Fibroblast of skin of right biceps (primary cell): ENCODE results near the gene TENT4B.
"Not testable (repeated sequence)": the region's sequence is repeated elsewhere in the genome, so short reads cannot be mapped to it uniquely, and the experiment has no call there.

Experiments used
- DNase-seq: peaks from one replicate; pipeline ENCODE4 v3.0.0-alpha.2; 2013

Gene TENT4B

GRCh38 chr16:50152807-50153595 lies at the start of gene TENT4B:
Gene TENT4B, plus strand, starts transcription at chr16:50153306. Its CDS starts 316 bp downstream, at chr16:50153622.
- DNase-seq: peak; percentile 85

GRCh38 chr16:50103764-50104163 lies 49.3 kb upstream of the TENT4B start:
- DNase-seq: no peak

- no peak for DNase-seq
These were observed 38.6 kb upstream of the TENT4B start for GRCh38 chr16:50114357-50115129.

GRCh38 chr16:50120711-50121110 lies 32.4 kb upstream of the TENT4B start:
- DNase-seq: no peak

GRCh38 chr16:50121278-50121677 lies 31.8 kb upstream of the TENT4B start:
- no peak for DNase-seq

GRCh38 chr16:50121721-50122445 lies 31.2 kb upstream of the TENT4B start:
- DNase-seq: no peak

GRCh38 chr16:50123417-50123816 lies 29.7 kb upstream of the TENT4B start:
- DNase-seq: no peak

GRCh38 chr16:50124769-50125168 lies 28.3 kb upstream of the TENT4B start:
- no peak for DNase-seq

DNA sequence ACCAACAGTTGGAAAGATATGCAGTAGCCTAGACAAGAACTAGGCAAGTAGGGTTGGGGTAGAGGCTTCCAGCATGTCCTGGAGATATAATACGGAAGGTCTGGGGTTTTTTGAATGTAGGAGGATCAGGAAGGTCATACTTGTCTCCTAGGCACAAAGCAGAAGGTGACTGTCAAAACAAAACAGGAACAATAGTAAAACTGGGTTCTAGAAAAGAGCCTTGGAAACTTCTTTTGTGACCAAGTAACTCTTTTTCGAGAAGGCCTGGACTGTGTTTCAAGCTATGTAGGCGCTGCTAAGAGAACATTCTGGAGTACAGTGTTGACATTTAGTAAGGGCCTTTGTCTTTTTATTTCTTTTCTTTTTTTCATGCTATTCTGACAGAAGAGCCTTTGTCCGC lies 26.9 kb upstream of the TENT4B start:
- DNase-seq: no peak

- not testable (repeated sequence) for DNase-seq
These were observed 20.5 kb upstream of the TENT4B start for GRCh38 chr16:50132571-50132970.

DNA sequence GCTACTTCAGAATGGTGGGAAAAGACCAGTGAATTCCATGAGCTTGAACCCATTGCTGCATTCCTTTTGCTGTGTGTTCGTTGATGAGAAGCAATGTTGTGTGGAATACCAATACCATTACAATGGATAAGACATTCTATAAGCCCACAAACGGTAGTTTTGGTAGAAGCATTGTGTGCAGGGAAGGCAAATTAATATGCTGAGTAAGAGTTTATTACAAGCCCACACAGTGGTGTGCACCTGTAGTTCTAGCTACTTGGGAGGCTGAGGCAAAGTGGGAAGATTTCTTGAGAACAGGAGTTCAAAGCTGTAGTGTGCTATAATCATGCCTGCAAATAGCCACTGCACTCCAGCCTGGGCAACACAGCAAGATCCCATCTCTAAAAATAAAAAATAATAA lies 19.9 kb upstream of the TENT4B start:
- DNase-seq: no peak

GRCh38 chr16:50136399-50136798 lies 16.7 kb upstream of the TENT4B start:
- no peak for DNase-seq

GRCh38 chr16:50137268-50137667 lies 15.8 kb upstream of the TENT4B start:
- no peak for DNase-seq

- no peak for DNase-seq
These were observed 13.5 kb upstream of the TENT4B start for GRCh38 chr16:50139580-50139979.

- DNase-seq: no peak
These were observed 8.9 kb upstream of the TENT4B start for GRCh38 chr16:50144211-50144610.

DNA sequence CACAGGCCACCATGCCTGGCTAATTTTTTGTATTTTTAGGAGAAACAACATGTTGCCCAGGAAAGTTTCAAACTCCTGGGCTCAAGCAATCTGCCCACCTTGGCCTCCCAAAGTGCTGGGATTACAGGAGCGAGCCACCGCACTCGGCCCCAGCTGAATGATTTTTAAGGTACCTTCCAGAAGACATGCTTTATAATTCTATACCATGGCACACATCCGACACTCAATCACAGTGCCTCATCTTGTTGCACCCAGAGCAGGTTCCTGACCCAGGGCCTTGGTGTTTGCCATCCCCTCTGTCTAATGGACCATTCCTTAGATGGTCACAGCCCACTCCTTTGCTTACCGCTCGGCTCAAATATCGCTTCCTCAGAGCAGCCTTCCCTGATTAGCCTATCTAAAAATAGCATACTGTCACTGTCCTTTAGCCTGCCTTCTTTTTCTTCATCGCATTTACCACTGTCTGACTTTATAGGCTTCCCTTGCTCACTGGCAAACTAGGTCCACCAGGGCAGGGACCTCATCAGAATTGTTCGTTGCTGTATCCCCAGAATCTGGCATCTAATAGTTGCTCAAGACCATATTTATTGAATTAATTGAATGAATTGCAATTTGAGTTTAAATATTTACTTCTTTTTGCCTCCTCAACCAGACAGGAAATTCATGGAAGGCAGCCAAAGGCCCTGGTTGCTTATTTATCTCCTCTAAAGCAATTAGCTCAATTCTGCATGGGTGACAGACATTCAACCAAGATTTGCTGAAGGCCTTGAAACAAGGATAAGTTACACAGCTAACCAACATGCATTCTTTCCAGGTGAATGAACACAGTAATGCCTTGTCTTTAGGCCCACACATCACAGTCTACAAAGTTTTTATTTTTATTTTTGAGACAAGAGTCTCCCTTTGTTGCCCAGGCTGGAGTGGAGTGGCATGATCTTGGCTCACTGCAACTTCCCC lies 6.3 kb upstream of the TENT4B start:
- DNase-seq: peak; percentile 30

DNA sequence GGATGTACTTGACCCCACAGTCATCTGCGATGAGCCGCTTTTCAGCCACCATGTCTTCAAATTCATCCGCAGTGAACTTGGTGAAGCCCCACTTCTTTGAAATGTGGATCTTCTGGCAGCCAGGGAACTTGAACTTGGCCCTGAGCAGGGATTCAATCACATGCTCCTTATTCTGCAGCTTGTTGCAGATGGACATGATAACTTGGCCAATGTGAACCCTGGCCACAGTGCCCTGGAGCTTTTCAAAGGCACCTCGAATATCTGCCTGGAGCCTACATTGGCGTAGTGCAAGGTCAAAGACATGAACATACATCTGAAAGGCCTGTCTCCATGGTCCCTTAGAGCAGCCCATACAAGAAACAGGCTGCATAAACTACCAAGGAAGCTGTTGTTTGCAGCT lies 1.8 kb upstream of the TENT4B start:
- DNase-seq: no peak

DNA sequence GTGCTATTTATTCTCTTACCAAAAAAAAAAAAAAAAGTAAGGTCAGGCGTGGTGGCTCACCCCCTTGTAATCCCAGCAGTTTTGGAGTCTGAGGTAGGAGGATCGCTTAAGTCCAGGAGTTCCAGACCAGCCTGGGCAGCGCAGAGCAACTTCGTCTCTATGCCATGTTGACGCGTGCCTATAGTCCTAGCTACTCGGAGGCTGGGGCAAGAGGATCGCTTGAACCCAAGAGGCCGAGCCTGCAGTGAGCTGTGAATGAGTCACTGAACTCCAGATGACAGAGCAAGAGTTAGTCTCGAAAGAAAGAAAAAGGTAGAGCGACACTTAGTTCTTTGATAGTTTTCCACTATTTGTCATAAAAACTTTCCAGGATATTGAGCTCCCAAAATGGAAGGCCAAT lies 1.4 kb upstream of the TENT4B start:
- DNase-seq: peak; percentile 4

- peak; percentile 29 for DNase-seq
These were observed 727 bp upstream of the TENT4B start for GRCh38 chr16:50152351-50152806.

- DNase-seq: peak; percentile 8
These were observed 702 bp downstream of the TENT4B start for GRCh38 chr16:50153596-50154419.

GRCh38 chr16:50154420-50154950 lies 1.4 kb downstream of the TENT4B start:
- peak; percentile 21 for DNase-seq
